HG03139 (cell line): Measurements from ENCODE around the gene EXOSC1.
"Not testable (repeated sequence)": the region's sequence is repeated elsewhere in the genome, so short reads cannot be mapped to it uniquely, and the experiment has no call there.

Source experiments
- ATAC-seq: cut with Tn5 transposase; IDR thresholded peaks from one replicate; pipeline ENCODE4 v1.9.1; 2021; ENCODE audit not compliant: unreplicated experiment

EXOSC1 gene

GRCh38 chr10:97459933-97460332 lies 14.1 kb upstream of the EXOSC1 start:
- ATAC-seq: no peak

GRCh38 chr10:97459111-97459510 lies 13.3 kb upstream of the EXOSC1 start:
- no peak for ATAC-seq

GRCh38 chr10:97456686-97457065 lies 10.9 kb upstream of the EXOSC1 start:
- no peak for ATAC-seq

- ATAC-seq: no peak
Measured at GRCh38 chr10:97456034-97456685, 10.4 kb upstream of the EXOSC1 start.

GRCh38 chr10:97454330-97455036 lies 8.7 kb upstream of the EXOSC1 start:
- no peak for ATAC-seq

GRCh38 chr10:97452352-97452751 lies 6.5 kb upstream of the EXOSC1 start:
- ATAC-seq: no peak

GRCh38 chr10:97451605-97452004 lies 5.8 kb upstream of the EXOSC1 start:
- ATAC-seq: no peak

GRCh38 chr10:97450828-97451227 lies 5.0 kb upstream of the EXOSC1 start:
- no peak for ATAC-seq

- no peak for ATAC-seq
Measured at GRCh38 chr10:97445357-97445721, 467 bp downstream of the EXOSC1 start.

GRCh38 chr10:97444212-97444611 lies 1.6 kb downstream of the EXOSC1 start:
- no peak for ATAC-seq

- ATAC-seq: no peak
Measured at GRCh38 chr10:97442277-97442676, 3.5 kb downstream of the EXOSC1 start.

- ATAC-seq: no peak
Measured at GRCh38 chr10:97435211-97435610, 10.6 kb downstream of the EXOSC1 start.

- ATAC-seq: no peak
Measured at GRCh38 chr10:97434557-97434956, 11.2 kb downstream of the EXOSC1 start.

- no peak for ATAC-seq
Measured at GRCh38 chr10:97434055-97434454, 11.8 kb downstream of the EXOSC1 start.

- no peak for ATAC-seq
Measured at GRCh38 chr10:97428572-97428981, 17.2 kb downstream of the EXOSC1 start.

GRCh38 chr10:97427571-97428179 lies 18.1 kb downstream of the EXOSC1 start:
- ATAC-seq: no peak

- ATAC-seq: no peak
Measured at GRCh38 chr10:97426776-97427570, 18.8 kb downstream of the EXOSC1 start.

GRCh38 chr10:97425964-97426775 lies 19.6 kb downstream of the EXOSC1 start, which contains the start of gene PGAM1:
TSS of gene PGAM1 (plus strand) at chr10:97426191. CDS start at chr10:97426308, 117 bp downstream.
- peak; percentile 75 for ATAC-seq

GRCh38 chr10:97423757-97424098 lies 22.1 kb downstream of the EXOSC1 start:
- not testable (repeated sequence) for ATAC-seq

GRCh38 chr10:97416565-97416964 lies 29.2 kb downstream of the EXOSC1 start:
- no peak for ATAC-seq

- ATAC-seq: no peak
Measured at GRCh38 chr10:97412891-97413304, 32.9 kb downstream of the EXOSC1 start.
